Measurements from ENCODE around the gene ENDOG.

DNA sequence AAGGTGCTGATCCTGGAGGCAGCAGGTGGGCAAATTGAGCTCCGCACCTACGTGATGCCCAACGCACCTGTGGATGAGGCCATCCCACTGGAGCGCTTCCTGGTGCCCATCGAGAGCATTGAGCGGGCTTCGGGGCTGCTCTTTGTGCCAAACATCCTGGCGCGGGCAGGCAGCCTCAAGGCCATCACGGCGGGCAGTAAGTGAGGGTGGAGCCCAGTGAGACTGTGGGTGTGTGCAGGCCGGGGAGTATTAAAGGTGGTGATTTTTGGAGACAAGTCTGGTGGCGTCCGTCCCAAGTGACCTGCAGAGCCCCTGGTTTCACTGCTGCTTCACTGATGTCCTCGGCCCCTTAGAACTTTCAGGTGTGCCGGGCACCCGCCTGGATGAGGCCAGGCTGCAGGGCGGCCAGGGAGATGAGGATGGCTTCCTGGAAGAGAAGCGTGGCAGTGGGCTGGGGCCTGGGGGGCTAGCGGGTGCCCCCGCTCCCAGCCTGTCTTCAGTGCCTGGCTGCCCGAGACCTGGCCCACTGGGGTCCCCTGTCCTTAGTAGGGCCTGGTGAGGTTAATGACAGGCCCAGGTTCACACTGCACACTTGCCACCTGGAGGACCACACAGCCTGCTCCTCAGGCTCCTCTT, 4.2 kb downstream of the ENDOG start:
- no peak for TF ChIP-seq EZH2 (IDR thresholded peaks at IDR 0.05)
- TF ChIP-seq POLR2AphosphoS5 (IDR thresholded peaks at IDR 0.05; ENCODE audit: borderline replicate concordance, low read depth, low read length) = no peak
